Measurements from ENCODE around the gene PLXDC2.

Gene PLXDC2

DNA sequence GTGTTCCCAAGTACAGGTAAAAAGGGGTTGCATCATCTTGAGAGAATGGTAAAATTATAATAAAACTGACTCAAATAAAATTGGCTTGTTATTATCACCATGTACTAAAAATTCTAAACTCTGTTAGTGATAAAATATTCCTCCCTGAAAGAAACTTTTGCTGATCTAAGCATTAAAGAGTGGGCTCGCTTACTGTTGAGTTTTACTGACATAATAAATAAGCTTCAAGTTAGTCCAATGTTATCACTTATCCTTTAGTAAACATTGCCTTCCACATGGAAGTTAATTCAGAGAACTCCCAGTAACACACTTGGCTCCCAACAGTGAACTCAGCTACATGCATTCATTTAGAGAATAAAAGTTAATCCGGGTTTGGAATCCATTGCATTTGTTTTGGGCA, 456.4 kb downstream of the PLXDC2 start:
- DNase-seq (ENCODE audit: extremely low read depth, low read depth): no peak
- H3K4me3 ChIP-seq (replicated peaks; ENCODE audit: low read depth, low read length): no peak overlapping the region
- TF ChIP-seq, protein P1, sequence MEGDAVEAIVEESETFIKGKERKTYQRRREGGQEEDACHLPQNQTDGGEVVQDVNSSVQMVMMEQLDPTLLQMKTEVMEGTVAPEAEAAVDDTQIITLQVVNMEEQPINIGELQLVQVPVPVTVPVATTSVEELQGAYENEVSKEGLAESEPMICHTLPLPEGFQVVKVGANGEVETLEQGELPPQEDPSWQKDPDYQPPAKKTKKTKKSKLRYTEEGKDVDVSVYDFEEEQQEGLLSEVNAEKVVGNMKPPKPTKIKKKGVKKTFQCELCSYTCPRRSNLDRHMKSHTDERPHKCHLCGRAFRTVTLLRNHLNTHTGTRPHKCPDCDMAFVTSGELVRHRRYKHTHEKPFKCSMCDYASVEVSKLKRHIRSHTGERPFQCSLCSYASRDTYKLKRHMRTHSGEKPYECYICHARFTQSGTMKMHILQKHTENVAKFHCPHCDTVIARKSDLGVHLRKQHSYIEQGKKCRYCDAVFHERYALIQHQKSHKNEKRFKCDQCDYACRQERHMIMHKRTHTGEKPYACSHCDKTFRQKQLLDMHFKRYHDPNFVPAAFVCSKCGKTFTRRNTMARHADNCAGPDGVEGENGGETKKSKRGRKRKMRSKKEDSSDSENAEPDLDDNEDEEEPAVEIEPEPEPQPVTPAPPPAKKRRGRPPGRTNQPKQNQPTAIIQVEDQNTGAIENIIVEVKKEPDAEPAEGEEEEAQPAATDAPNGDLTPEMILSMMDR (IDR thresholded peaks at IDR 0.05; ENCODE audit: low read depth, low read length, missing control alignments): no peak

DNA sequence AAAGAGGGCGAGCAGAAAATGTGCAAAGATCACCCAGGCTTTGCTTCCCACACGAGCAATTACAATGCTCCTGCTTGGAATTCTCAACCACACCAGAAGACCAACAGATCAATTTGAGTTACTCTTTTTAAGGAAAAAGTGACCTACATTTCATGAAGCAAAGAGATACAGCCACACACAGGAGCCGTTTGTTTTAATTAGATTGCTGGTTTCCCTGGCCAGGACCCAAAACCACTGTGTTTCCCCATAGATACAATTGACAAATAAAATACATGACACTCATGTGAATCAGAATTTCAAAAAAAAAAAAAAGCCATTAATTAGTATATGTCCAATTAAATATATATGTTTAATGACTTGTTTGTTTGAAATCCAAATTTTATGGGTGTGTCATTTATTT, 458.3 kb downstream of the PLXDC2 start:
- H3K4me3 ChIP-seq (replicated peaks; ENCODE audit: low read depth, low read length): no peak overlapping the region
- no peak for DNase-seq (ENCODE audit: extremely low read depth, low read depth)
- TF ChIP-seq, protein P1 (IDR thresholded peaks at IDR 0.05; ENCODE audit: low read depth, low read length, missing control alignments): no peak

DNA sequence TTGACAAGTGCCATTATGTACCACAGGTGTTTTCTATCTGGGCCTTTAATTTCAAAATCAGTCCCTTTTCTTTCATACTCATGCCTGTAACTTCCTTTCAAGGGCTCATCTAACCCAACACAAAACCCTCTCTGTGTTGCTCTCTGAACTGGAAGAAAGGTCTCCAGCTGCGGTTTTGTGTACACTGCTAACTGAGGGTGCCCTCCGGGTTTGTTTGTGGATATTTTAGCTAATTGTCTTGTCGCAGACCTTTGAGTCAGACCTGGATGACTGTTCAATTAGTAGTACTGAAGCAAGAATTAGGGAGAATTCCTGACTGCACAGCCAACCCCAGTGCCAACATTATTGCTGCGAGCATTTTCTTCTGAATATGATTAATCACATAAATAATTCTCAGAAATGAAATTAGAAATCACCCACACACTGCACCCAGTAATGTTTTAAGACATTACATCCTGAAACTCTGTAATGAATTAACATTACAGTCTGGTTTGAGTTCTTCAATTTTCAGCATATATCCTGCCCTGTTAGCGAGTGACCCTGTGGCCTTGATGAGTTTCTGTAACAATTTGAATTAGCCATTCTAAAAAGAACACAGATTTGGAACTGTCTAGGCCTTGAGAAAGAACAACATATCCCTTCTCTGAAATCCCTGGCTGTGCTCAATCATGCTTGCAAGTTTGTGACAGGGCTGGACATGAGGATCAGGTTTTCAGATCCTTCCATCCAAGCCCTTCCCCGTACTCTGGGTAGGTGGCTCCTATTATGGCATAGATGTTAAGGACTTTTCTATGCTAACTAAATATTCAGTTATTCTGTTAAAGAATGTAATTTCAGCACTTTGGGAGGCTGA, 460.1 kb downstream of the PLXDC2 start:
- no peak for DNase-seq (ENCODE audit: extremely low read depth, low read depth)
- TF ChIP-seq, protein P1 (IDR thresholded peaks at IDR 0.05; ENCODE audit: low read depth, low read length, missing control alignments): no peak
- no peak overlapping the region for H3K4me3 ChIP-seq (replicated peaks; ENCODE audit: low read depth, low read length)

DNA sequence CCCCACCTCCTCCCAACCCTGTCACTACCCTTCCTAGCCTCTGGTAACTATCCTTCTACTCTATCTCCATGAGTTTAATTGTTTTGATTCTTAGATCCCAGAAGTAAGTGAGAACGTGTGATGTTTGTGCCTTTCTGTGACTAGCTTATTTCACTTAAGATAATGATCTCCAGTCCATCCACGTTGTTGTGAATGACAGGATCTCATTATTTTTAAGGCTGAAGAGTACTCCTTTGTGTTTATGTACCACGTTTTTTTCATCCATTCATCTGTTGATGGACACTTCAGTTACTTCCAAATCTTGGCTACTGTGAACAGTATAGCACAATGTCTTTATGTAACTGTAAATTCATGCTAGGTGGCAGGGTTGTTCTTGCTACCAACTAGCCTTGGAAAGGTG, 461.6 kb downstream of the PLXDC2 start:
- TF ChIP-seq, protein P1 (IDR thresholded peaks at IDR 0.05; ENCODE audit: low read depth, low read length, missing control alignments): no peak
- DNase-seq (ENCODE audit: extremely low read depth, low read depth): no peak
- no peak overlapping the region for H3K4me3 ChIP-seq (replicated peaks; ENCODE audit: low read depth, low read length)

DNA sequence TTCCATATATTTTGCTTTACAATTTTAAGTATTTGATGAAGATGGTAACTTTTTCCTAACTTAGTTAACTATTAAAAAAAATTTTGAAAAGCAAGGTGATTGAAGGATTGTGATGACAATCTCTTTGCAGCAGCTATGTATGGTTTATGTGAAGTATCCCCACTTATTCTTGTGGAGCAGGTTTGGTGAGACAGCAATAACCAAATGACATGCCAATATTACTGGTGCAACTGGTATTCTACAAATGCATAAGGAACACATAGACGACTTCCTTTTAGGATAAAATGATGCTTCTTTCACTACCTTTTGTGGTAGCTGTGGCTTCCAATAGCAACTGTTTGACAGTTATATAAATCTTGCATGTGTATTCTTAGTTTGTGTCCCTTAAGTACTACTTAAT, 465.3 kb downstream of the PLXDC2 start:
- TF ChIP-seq, protein P1 (IDR thresholded peaks at IDR 0.05; ENCODE audit: low read depth, low read length, missing control alignments): no peak
- no peak for DNase-seq (ENCODE audit: extremely low read depth, low read depth)
- no peak overlapping the region for H3K4me3 ChIP-seq (replicated peaks; ENCODE audit: low read depth, low read length)

DNA sequence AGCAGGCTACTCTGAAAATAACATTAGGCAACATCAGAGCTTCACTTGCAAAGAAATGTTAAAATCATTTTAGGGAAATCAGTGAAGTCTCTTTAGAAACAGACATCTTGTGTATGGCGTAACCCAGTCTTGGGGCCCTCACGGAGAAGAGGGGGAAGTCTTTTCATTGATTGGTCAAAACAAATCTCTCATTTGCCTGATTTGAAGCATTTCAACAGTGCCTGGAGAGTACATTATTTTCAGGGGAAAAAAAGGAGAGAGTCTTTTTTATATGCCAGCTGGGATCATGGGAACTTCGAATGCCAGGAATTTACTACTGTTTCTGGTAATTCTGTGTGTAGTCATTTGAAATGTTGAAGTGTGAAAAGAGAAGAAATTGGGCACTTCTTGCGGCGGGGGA, 471.4 kb downstream of the PLXDC2 start:
- no peak for DNase-seq (ENCODE audit: extremely low read depth, low read depth)
- TF ChIP-seq, protein P1 (IDR thresholded peaks at IDR 0.05; ENCODE audit: low read depth, low read length, missing control alignments): no peak
- no peak overlapping the region for H3K4me3 ChIP-seq (replicated peaks; ENCODE audit: low read depth, low read length)

Data from HFF-Myc (cell line).